HG03025 (cell line): ENCODE data around the gene GTF3C5.
"Not testable (repeated sequence)": the region's sequence is repeated elsewhere in the genome, so short reads cannot be mapped to it uniquely, and the experiment has no call there.

Experiments used
- ATAC-seq: cut with Tn5 transposase; IDR thresholded peaks from one replicate; pipeline ENCODE4 v1.9.1; 2021; ENCODE audit warnings: mild to moderate bottlenecking, moderate library complexity; ENCODE audit not compliant: unreplicated experiment, low FRiP score

Gene GTF3C5

GRCh38 chr9:133066181-133066983, 35.6 kb downstream of the GTF3C5 start:
- no peak for ATAC-seq

- no peak for ATAC-seq
These were observed 36.2 kb downstream of the GTF3C5 start for GRCh38 chr9:133067006-133067405.

- no peak for ATAC-seq
These were observed 37.0 kb downstream of the GTF3C5 start for GRCh38 chr9:133067813-133068212.

GRCh38 chr9:133068431-133068830, 37.6 kb downstream of the GTF3C5 start:
- ATAC-seq = not testable (repeated sequence)

GRCh38 chr9:133070500-133070961, 39.7 kb downstream of the GTF3C5 start:
- not testable (repeated sequence) for ATAC-seq

GRCh38 chr9:133070985-133071384, 40.2 kb downstream of the GTF3C5 start:
- not testable (repeated sequence) for ATAC-seq

- ATAC-seq = no peak
These were observed 40.8 kb downstream of the GTF3C5 start for GRCh38 chr9:133071484-133072150.

- not testable (repeated sequence) for ATAC-seq
These were observed 41.4 kb downstream of the GTF3C5 start for GRCh38 chr9:133072210-133072609.

- ATAC-seq = no peak
These were observed 42.6 kb downstream of the GTF3C5 start for GRCh38 chr9:133073086-133074014.

GRCh38 chr9:133074111-133074651, 43.4 kb downstream of the GTF3C5 start:
- no peak for ATAC-seq

- ATAC-seq = no peak
These were observed 45.3 kb downstream of the GTF3C5 start for GRCh38 chr9:133075925-133076630.

GRCh38 chr9:133076691-133077090, 45.9 kb downstream of the GTF3C5 start:
- ATAC-seq = no peak

- no peak for ATAC-seq
These were observed 47.7 kb downstream of the GTF3C5 start for GRCh38 chr9:133078486-133078885.

- ATAC-seq = no peak
These were observed 49.4 kb downstream of the GTF3C5 start for GRCh38 chr9:133080161-133080560.

- ATAC-seq = not testable (repeated sequence)
These were observed 50.3 kb downstream of the GTF3C5 start for GRCh38 chr9:133080786-133081779.

- not testable (repeated sequence) for ATAC-seq
These were observed 51.3 kb downstream of the GTF3C5 start for GRCh38 chr9:133081957-133082644.

GRCh38 chr9:133083688-133084087, 52.9 kb downstream of the GTF3C5 start:
- ATAC-seq = not testable (repeated sequence)
